Keratinocyte (primary cell): ENCODE data around the gene CRYGB. TPM values are rescaled to one million over a fixed set of nuclear protein-coding genes. Genes with fewer than 3 reads are reported as not detected.
"Not testable (repeated sequence)": the region's sequence is repeated elsewhere in the genome, so short reads cannot be mapped to it uniquely, and the experiment has no call there.

Experiments
- DNase-seq: peaks from one replicate; pipeline ENCODE4 v3.0.0-alpha.2; 2011; ENCODE audit warnings: low read depth, missing footprints, low spot score
- FAIRE-seq: peaks from 2 replicates; lab custom pipeline; 2011; peaks lifted over from hg19 to GRCh38; lab: Jason Lieb, UNC
- H2AFZ ChIP-seq: 2 replicates; pipeline ENCODE4 v1.6.0; 2012; ENCODE audit warnings: low read length, control low read depth, inconsistent platforms; ENCODE audit not compliant: control insufficient read depth
- H3K27ac ChIP-seq: 2 replicates; pipeline ENCODE4 v1.5.1; 2011; ENCODE audit warnings: low read length; ENCODE audit not compliant: control insufficient read depth, insufficient read depth
- H3K27me3 ChIP-seq: 3 replicates; pipeline ENCODE4 v1.6.0; 2011; ENCODE audit warnings: low read length; ENCODE audit not compliant: control insufficient read depth, insufficient read depth; ENCODE audit errors: extremely low read depth
- H3K36me3 ChIP-seq, 2 experiments: 2 replicates in 1 of 2; 3 replicates in 1 of 2; pipeline ENCODE4 v1.5.1; 2011; ENCODE audit warnings: low read length in 2 of 2, mild to moderate bottlenecking in 1 of 2; ENCODE audit not compliant: control insufficient read depth in 2 of 2, insufficient read depth in 2 of 2; ENCODE audit errors: extremely low read depth in 1 of 2
- H3K4me1 ChIP-seq: 3 replicates; pipeline ENCODE4 v1.5.1; 2011; ENCODE audit warnings: low read length; ENCODE audit not compliant: control insufficient read depth, insufficient read depth; ENCODE audit errors: extremely low read depth
- H3K4me2 ChIP-seq: 3 replicates; pipeline ENCODE4 v1.6.0; 2011; ENCODE audit warnings: low read depth, low read length; ENCODE audit not compliant: control insufficient read depth, insufficient read depth; ENCODE audit errors: extremely low read depth
- H3K4me3 ChIP-seq, 3 experiments: fragments of 200-600 bp in 1 of 3; sonication (generic) in 1 of 3; 2 replicates in 2 of 3; 3 replicates in 1 of 3; pipeline ENCODE4 v1.5.1; 2011 to 2016; ENCODE audit warnings: low read length in 3 of 3, mild to moderate bottlenecking in 3 of 3, control low read depth in 2 of 3, inconsistent platforms in 1 of 3, low read depth in 1 of 3, mixed read lengths in 1 of 3, mixed run types in 1 of 3, moderate library complexity in 1 of 3; ENCODE audit not compliant: control insufficient read depth in 2 of 3, insufficient read depth in 2 of 3; ENCODE audit errors: extremely low read depth in 1 of 3
- H3K79me2 ChIP-seq: 2 replicates; pipeline ENCODE4 v1.6.0; 2012; ENCODE audit warnings: low read length; ENCODE audit not compliant: control insufficient read depth, insufficient read depth
- H3K9ac ChIP-seq: 3 replicates; pipeline ENCODE4 v1.6.0; 2011; ENCODE audit warnings: low read length; ENCODE audit not compliant: control insufficient read depth, insufficient read depth; ENCODE audit errors: extremely low read depth
- H3K9me1 ChIP-seq: 3 replicates; pipeline ENCODE4 v1.6.0; 2011; ENCODE audit warnings: low read length; ENCODE audit not compliant: control insufficient read depth, insufficient read depth; ENCODE audit errors: extremely low read depth
- H3K9me3 ChIP-seq: 2 replicates; pipeline ENCODE4 v1.5.1; 2012; ENCODE audit warnings: low read depth, low read length; ENCODE audit not compliant: control insufficient read depth
- H4K20me1 ChIP-seq: 3 replicates; pipeline ENCODE4 v1.6.0; 2011; ENCODE audit warnings: low read length; ENCODE audit not compliant: control insufficient read depth, insufficient read depth; ENCODE audit errors: extremely low read depth
- CTCF ChIP-seq, 3 experiments: IDR thresholded peaks in 1 of 3; conservative IDR thresholded peaks in 1 of 3; optimal IDR thresholded peaks in 1 of 3; 2 replicates in 2 of 3; 3 replicates in 1 of 3; pipeline versions ENCODE3 to v1.5.1; 2011; ENCODE audit warnings: low read length in 3 of 3, mild to moderate bottlenecking in 3 of 3, moderate library complexity in 2 of 3, control low read depth in 1 of 3, inconsistent platforms in 1 of 3; ENCODE audit not compliant: insufficient read depth in 2 of 3; ENCODE audit errors: extremely low read depth in 1 of 3
- EZH2 ChIP-seq: IDR thresholded peaks from one replicate; pipeline ENCODE4 v1.6.1; 2012; ENCODE audit warnings: inconsistent platforms, mild to moderate bottlenecking, low read length, moderate library complexity
- dilution Hi-C: fragments of 300-500 bp; cut with MboI; formaldehyde crosslinking; loops from one replicate; pipeline ENCODE4 v1.7.0; 2020; ENCODE audit warnings: low sequenced_read_pairs; ENCODE audit not compliant: extremely low pct_ligation_motif_present
- polyA plus RNA-seq, 5 experiments: library from polyadenylated mRNA; depleted of rRNA in 3 of 5; stranded (reverse) in 3 of 5; stranded (forward) in 1 of 5; unstranded in 1 of 5; fragments of >200 nt; gene quantifications; 1 replicate in 1 of 5; 2 replicates in 3 of 5; 3 replicates in 1 of 5; pipeline versions ENCODE4 v1.2.1 to v1.2.3, GENCODE V29; 2011 to 2012; ENCODE audit warnings: missing spikeins in 2 of 5, low read depth in 1 of 5, low replicate concordance in 1 of 5

The CRYGB gene
- polyA plus RNA-seq, 1 donor (not counting 4 experiments of a cell fraction or from before 2014, with no cell fraction given) = not detected

DNA sequence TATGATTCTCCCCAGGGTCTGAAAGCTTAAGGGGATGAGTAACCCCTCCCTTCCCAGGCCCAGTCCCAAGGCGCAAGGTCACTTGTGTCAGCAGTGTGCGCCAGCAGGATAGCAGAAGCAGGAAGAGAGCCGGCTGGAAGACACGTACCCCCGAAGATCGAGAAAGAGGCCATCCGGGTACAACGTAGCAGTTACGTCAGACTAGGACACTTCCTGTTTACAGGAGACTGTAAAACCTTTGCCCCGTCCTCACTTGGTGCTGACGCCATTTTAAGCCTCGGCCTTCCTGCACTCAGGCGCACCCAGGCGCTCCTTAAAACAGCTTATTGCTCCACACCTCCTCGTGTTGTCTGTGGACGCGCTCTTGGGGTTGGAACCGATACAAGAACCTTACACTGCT lies 6.5 kb downstream of the CRYGB start:
- H3K79me2 ChIP-seq = no peaks in the 10 kb centered on the region
- DNase-seq (no peak), FAIRE-seq (no peak)
- H3K36me3 ChIP-seq = no peaks in the 10 kb centered on the region
- no peak for TF ChIP-seq CTCF (optimal IDR thresholded peaks at IDR 0.05 in 1 of 3, IDR thresholded peaks at IDR 0.05 in 1 of 3, conservative IDR thresholded peaks at IDR 0.05 in 1 of 3; ENCODE audit: extremely low read depth in 1 of 3, insufficient read depth in 2 of 3, low read length in 3 of 3)
- no peak for TF ChIP-seq EZH2
- H3K9me3 ChIP-seq = no peaks in the 10 kb centered on the region
- H3K9me1 ChIP-seq = no peaks in the 10 kb centered on the region
- H3K4me3 ChIP-seq = no peak overlapping the region
- H3K27ac ChIP-seq = no peak overlapping the region
- H4K20me1 ChIP-seq = no peaks in the 10 kb centered on the region
- no peaks in the 10 kb centered on the region for H3K4me1 ChIP-seq
- no peak overlapping the region for H3K4me2 ChIP-seq
- no peaks in the 10 kb centered on the region for H3K27me3 ChIP-seq
- no peak overlapping the region for H2AFZ ChIP-seq
- H3K9ac ChIP-seq = no peak overlapping the region
- dilution Hi-C loops = no loop called here

DNA sequence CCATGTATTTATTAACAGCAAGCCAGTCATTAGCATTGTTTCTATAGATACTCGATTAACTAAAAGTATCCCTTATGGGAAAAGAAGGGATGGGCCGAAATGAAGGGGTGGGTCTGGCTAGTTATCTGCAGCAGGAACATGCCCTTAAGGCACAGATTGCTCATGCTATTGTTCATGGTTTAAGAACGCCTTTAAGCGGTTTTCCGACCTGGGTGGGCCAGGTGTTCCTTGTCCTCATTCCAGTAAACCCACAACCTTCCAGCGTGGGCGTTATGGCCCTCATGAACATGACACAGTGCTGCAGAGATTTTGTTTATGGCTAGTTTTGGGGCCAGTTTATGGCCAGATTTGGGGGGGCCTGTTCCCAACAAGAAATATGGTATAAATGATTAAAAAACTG lies 7.6 kb downstream of the CRYGB start:
- H3K36me3 ChIP-seq, H3K9ac ChIP-seq, H3K4me1 ChIP-seq, dilution Hi-C loops, H2AFZ ChIP-seq, H3K4me2 ChIP-seq, H3K79me2 ChIP-seq, H4K20me1 ChIP-seq, H3K27ac ChIP-seq, H3K27me3 ChIP-seq, FAIRE-seq, H3K4me3 ChIP-seq, H3K9me3 ChIP-seq, H3K9me1 ChIP-seq: not testable (repeated sequence)
- DNase-seq = peak; percentile 55

GRCh38 chr2:208136716-208137094 lies 9.3 kb downstream of the CRYGB start:
- no peak for DNase-seq
- no peak for TF ChIP-seq CTCF (optimal IDR thresholded peaks at IDR 0.05 in 1 of 3, IDR thresholded peaks at IDR 0.05 in 1 of 3, conservative IDR thresholded peaks at IDR 0.05 in 1 of 3; ENCODE audit: extremely low read depth in 1 of 3, insufficient read depth in 2 of 3, low read length in 3 of 3)
- no peak for TF ChIP-seq EZH2
- dilution Hi-C loops = no loop called here
- Histone ChIP-seq H2AFZ (no peak overlapping the region), H3K4me2 (no peak overlapping the region), H3K27me3 (no peaks in the 10 kb centered on the region), H3K9ac (no peak overlapping the region), H3K4me1 (no peaks in the 10 kb centered on the region), H3K27ac (no peak overlapping the region), H3K4me3 (no peak overlapping the region), H4K20me1 (no peaks in the 10 kb centered on the region), H3K36me3 (no peaks in the 10 kb centered on the region), H3K79me2 (no peaks in the 10 kb centered on the region), H3K9me1 (no peaks in the 10 kb centered on the region), H3K9me3 (no peaks in the 10 kb centered on the region)
- no peak for FAIRE-seq
